Esophagus squamous epithelium (tissue), 5 donors: Measurements from ENCODE around the gene RGS14. TPM values are rescaled to one million over a fixed set of nuclear protein-coding genes. Genes with fewer than 3 reads are reported as not detected.

Experiments used
- DNase-seq: peaks from one replicate; lab custom pipeline; 2025; lab: John Stamatoyannopoulos, UW
- H3K27ac ChIP-seq, 4 donors: fragments of 200-600 bp; sonication (generic); one replicate each; pipeline ENCODE4 v1.5.1; 2016 to 2019; ENCODE audit warnings: mild to moderate bottlenecking in 1 of 4
- H3K27me3 ChIP-seq, 4 donors: fragments of 200-600 bp; sonication (generic); 1 replicate in 3 of 4; 2 replicates in 1 of 4; pipeline versions ENCODE4 v1.5.1 to v1.6.0; 2017 to 2021; ENCODE audit warnings: antibody characterized with exemption in 1 of 4
- H3K36me3 ChIP-seq, 3 donors: fragments of 200-600 bp; sonication (generic); one replicate each; pipeline ENCODE4 v1.5.1; 2016 to 2019
- H3K4me1 ChIP-seq, 3 donors: fragments of 200-600 bp; sonication (generic); one replicate each; pipeline ENCODE4 v1.5.1; 2017 to 2019
- H3K4me3 ChIP-seq, 4 donors: fragments of 200-600 bp; sonication (generic); 1 replicate in 3 of 4; 2 replicates in 1 of 4; pipeline ENCODE4 v1.5.1; 2016 to 2019; ENCODE audit warnings: mild to moderate bottlenecking in 2 of 4, moderate library complexity in 1 of 4
- H3K9me3 ChIP-seq, 3 donors: fragments of 200-600 bp; sonication (generic); one replicate each; pipeline ENCODE4 v1.5.1; 2016 to 2019
- CTCF ChIP-seq, 6 experiments: fragments of 450-650 bp in 4 of 6; fragments of 200-600 bp in 2 of 6; sonication (generic) in 2 of 6; IDR thresholded peaks; one replicate each; pipeline ENCODE4 v1.5.1; 2016 to 2019; ENCODE audit warnings: antibody characterized with exemption in 6 of 6, mild to moderate bottlenecking in 4 of 6, moderate library complexity in 4 of 6
- POLR2A ChIP-seq, 4 donors: fragments of 450-650 bp; IDR thresholded peaks; one replicate each; pipeline ENCODE4 v1.6.1; 2017; ENCODE audit warnings: antibody characterized with exemption in 4 of 4, mild to moderate bottlenecking in 4 of 4, moderate library complexity in 3 of 4
- WGBS, 2 donors: methylation state at CpG; one replicate each; pipeline ENCODE4 v1.1.5; 2018; 5-methylcytosine and 5-hydroxymethylcytosine counted together
- intact Hi-C: fragments of 100-400 bp; cut with DNase I; formaldehyde crosslinking; loops from one replicate; pipeline ENCODE4 v1.15.0; 2022
- total RNA-seq, 4 donors: library from RNA; depleted of rRNA; stranded (reverse); fragments of >200 nt; gene quantifications; one replicate each; pipeline ENCODE4 v1.1.0, GENCODE V29; 2016
- donor health status: DM: yes; HTN: yes; CAD: no.

RGS14 gene
- total RNA-seq, 4 donors from 2014 or later = 32.7 to 37.8 (median 34.8) TPM

GRCh38 chr5:177332031-177332895 is 25.5 kb upstream of the RGS14 start:
- TF ChIP-seq CTCF (IDR thresholded peaks at IDR 0.05) (no peak), POLR2A (IDR thresholded peaks at IDR 0.05) (no peak)
- Histone ChIP-seq H3K27ac (no peak overlapping the region), H3K4me3 (no peak overlapping the region), H3K9me3 (no peaks in the 10 kb centered on the region), H3K4me1 (peaks cover 0 to 11% (median 4%) of the 10 kb centered on the region in 3 donors), H3K36me3 (peaks cover 43 to 100% (median 65%) of the 10 kb centered on the region in 3 donors), H3K27me3 (no peaks in the 10 kb centered on the region)
- intact Hi-C loops = no loop called here
- no peak for DNase-seq
- WGBS, 2 donors = 82 to 90% methylated on average over 16 to 25 of the region's 35 CpGs

GRCh38 chr5:177332896-177333260 is 24.8 kb upstream of the RGS14 start:
- DNase-seq = no peak
- Histone ChIP-seq H3K4me3 (no peak overlapping the region), H3K27me3 (no peaks in the 10 kb centered on the region), H3K36me3 (peaks cover 49 to 100% (median 71%) of the 10 kb centered on the region in 3 donors), H3K9me3 (no peaks in the 10 kb centered on the region), H3K4me1 (peaks cover 0 to 7% (median 4%) of the 10 kb centered on the region in 3 donors), H3K27ac (no peak overlapping the region)
- WGBS, 2 donors = 90% methylated on average over 4 to 7 of the region's 13 CpGs
- no peak for TF ChIP-seq POLR2A (IDR thresholded peaks at IDR 0.05)
- TF ChIP-seq CTCF (IDR thresholded peaks at IDR 0.05) = no peak
- intact Hi-C loops = no loop called here

GRCh38 chr5:177333420-177334154 is 24.1 kb upstream of the RGS14 start:
- no peaks in the 10 kb centered on the region for H3K27me3 ChIP-seq
- intact Hi-C loops = no loop called here
- H3K36me3 ChIP-seq = peaks cover 55 to 100% (median 75%) of the 10 kb centered on the region in 3 donors
- no peak for TF ChIP-seq CTCF (IDR thresholded peaks at IDR 0.05)
- TF ChIP-seq POLR2A (IDR thresholded peaks at IDR 0.05) = no peak
- no peak for DNase-seq
- H3K27ac ChIP-seq = no peak overlapping the region
- H3K9me3 ChIP-seq = no peaks in the 10 kb centered on the region
- H3K4me1 ChIP-seq = no peaks in the 10 kb centered on the region
- 86 to 91% methylated on average over 11 to 14 of the region's 16 CpGs for WGBS, 2 donors
- no peak overlapping the region for H3K4me3 ChIP-seq

GRCh38 chr5:177334155-177334551 is 23.6 kb upstream of the RGS14 start:
- Histone ChIP-seq H3K36me3 (peaks cover 55 to 100% (median 75%) of the 10 kb centered on the region in 3 donors), H3K4me3 (no peak overlapping the region), H3K27ac (no peak overlapping the region), H3K4me1 (peaks cover 0 to 5% (median 0%) of the 10 kb centered on the region in 3 donors), H3K27me3 (no peaks in the 10 kb centered on the region), H3K9me3 (no peaks in the 10 kb centered on the region)
- 60 to 78% methylated on average over 1 to 4 of the region's 15 CpGs for WGBS, 2 donors
- intact Hi-C loops = no loop called here
- TF ChIP-seq POLR2A (IDR thresholded peaks at IDR 0.05) (no peak), CTCF (IDR thresholded peaks at IDR 0.05) (no peak)
- no peak for DNase-seq
